Activated naive CD4-positive, alpha-beta T cell treated with anti-CD3 and anti-CD28 coated beads, Interleukin-2, amount 50 U/mL, for 16 hours (primary cell): ENCODE data around the gene THAP7.
"Not testable (repeated sequence)": the region's sequence is repeated elsewhere in the genome, so short reads cannot be mapped to it uniquely, and the experiment has no call there.

Source experiments
- DNase-seq: peaks from one replicate; pipeline ENCODE4 v3.0.0-alpha.2; 2020

Gene THAP7

GRCh38 chr22:20977019-20977418, 24.9 kb downstream of the THAP7 start:
- DNase-seq: no peak

GRCh38 chr22:20976291-20976877, 25.5 kb downstream of the THAP7 start:
- no peak for DNase-seq

GRCh38 chr22:20975541-20976290, 26.2 kb downstream of the THAP7 start:
- DNase-seq: no peak

- no peak for DNase-seq
Measured at GRCh38 chr22:20974336-20974955, 27.5 kb downstream of the THAP7 start.

- DNase-seq: peak; percentile 8
Measured at GRCh38 chr22:20973634-20974286, 28.2 kb downstream of the THAP7 start.

- no peak for DNase-seq
Measured at GRCh38 chr22:20972933-20973577, 28.9 kb downstream of the THAP7 start.

- not testable (repeated sequence) for DNase-seq
Measured at GRCh38 chr22:20972014-20972694, 29.8 kb downstream of the THAP7 start.

GRCh38 chr22:20970939-20971657, 30.8 kb downstream of the THAP7 start:
- DNase-seq: no peak

GRCh38 chr22:20968281-20968977, 33.5 kb downstream of the THAP7 start:
- no peak for DNase-seq

- no peak for DNase-seq
Measured at GRCh38 chr22:20967697-20968211, 34.2 kb downstream of the THAP7 start.

- no peak for DNase-seq
Measured at GRCh38 chr22:20966883-20967696, 34.8 kb downstream of the THAP7 start, which contains the start of gene AIFM3. Gene AIFM3, plus strand, starts transcription at chr22:20967255. Its CDS starts 690 bp downstream, at chr22:20967945.

- no peak for DNase-seq
Measured at GRCh38 chr22:20965888-20966855, 35.7 kb downstream of the THAP7 start.

- DNase-seq: no peak
Measured at GRCh38 chr22:20965104-20965887, 36.6 kb downstream of the THAP7 start.

GRCh38 chr22:20964799-20965103, 37.2 kb downstream of the THAP7 start:
- no peak for DNase-seq

- no peak for DNase-seq
Measured at GRCh38 chr22:20964090-20964798, 37.7 kb downstream of the THAP7 start.

- no peak for DNase-seq
Measured at GRCh38 chr22:20963201-20964052, 38.5 kb downstream of the THAP7 start.
